CD4-positive, alpha-beta T cell treated with Interleukin-17A for 1 hour (primary cell): ENCODE results near the gene KCNK18.
"Not testable (repeated sequence)": the region's sequence is repeated elsewhere in the genome, so short reads cannot be mapped to it uniquely, and the experiment has no call there.

Experiments used
- DNase-seq: peaks from one replicate; pipeline ENCODE4 v3.0.0-alpha.2; 2020

KCNK18 gene

GRCh38 chr10:117222976-117223692 is 25.8 kb downstream of the KCNK18 start:
- DNase-seq, result no peak

GRCh38 chr10:117223693-117224430 is 26.6 kb downstream of the KCNK18 start:
- DNase-seq, result no peak

GRCh38 chr10:117224881-117225280 is 27.6 kb downstream of the KCNK18 start:
- no peak for DNase-seq

GRCh38 chr10:117226813-117227451 is 29.6 kb downstream of the KCNK18 start:
- no peak for DNase-seq

- no peak for DNase-seq
Observed at GRCh38 chr10:117228210-117228609, 30.9 kb downstream of the KCNK18 start.

- DNase-seq, result not testable (repeated sequence)
Observed at GRCh38 chr10:117230107-117230506, 32.8 kb downstream of the KCNK18 start.

GRCh38 chr10:117237401-117237991 is 40.2 kb downstream of the KCNK18 start:
- DNase-seq, result no peak

GRCh38 chr10:117239051-117239450 is 41.8 kb downstream of the KCNK18 start:
- no peak for DNase-seq

- no peak for DNase-seq
Observed at GRCh38 chr10:117239721-117240620, 42.7 kb downstream of the KCNK18 start.

GRCh38 chr10:117240621-117241529 is 43.6 kb downstream of the KCNK18 start, which contains the start of gene SLC18A2:
Gene SLC18A2, plus strand, starts transcription at chr10:117241114. Its CDS starts 580 bp downstream, at chr10:117241694.
- no peak for DNase-seq

- no peak for DNase-seq
Observed at GRCh38 chr10:117241541-117242462, 44.5 kb downstream of the KCNK18 start.

GRCh38 chr10:117242463-117242832 is 45.2 kb downstream of the KCNK18 start:
- DNase-seq, result no peak

GRCh38 chr10:117246997-117247671 is 49.8 kb downstream of the KCNK18 start:
- DNase-seq, result no peak

- DNase-seq, result no peak
Observed at GRCh38 chr10:117248750-117249465, 51.6 kb downstream of the KCNK18 start.

GRCh38 chr10:117249493-117250093 is 52.3 kb downstream of the KCNK18 start:
- no peak for DNase-seq

GRCh38 chr10:117250411-117250810 is 53.1 kb downstream of the KCNK18 start:
- DNase-seq, result no peak

GRCh38 chr10:117253908-117254307 is 56.6 kb downstream of the KCNK18 start:
- DNase-seq, result no peak

- no peak for DNase-seq
Observed at GRCh38 chr10:117254338-117254737, 57.0 kb downstream of the KCNK18 start.
